Stimulated activated CD4-positive, alpha-beta T cell treated with anti-CD3 and anti-CD28 coated beads, TNF-alpha, amount 100 ng/mL, for 24 hours (primary cell): ENCODE results near the gene TFDP1.
"Not testable (repeated sequence)": the region's sequence is repeated elsewhere in the genome, so short reads cannot be mapped to it uniquely, and the experiment has no call there.

ENCODE experiments used
- DNase-seq, 3 experiments: peaks; one replicate each; pipeline ENCODE4 v3.0.0-alpha.2; 2020; ENCODE audit warnings: low read depth in 3 of 3

Gene TFDP1

DNA sequence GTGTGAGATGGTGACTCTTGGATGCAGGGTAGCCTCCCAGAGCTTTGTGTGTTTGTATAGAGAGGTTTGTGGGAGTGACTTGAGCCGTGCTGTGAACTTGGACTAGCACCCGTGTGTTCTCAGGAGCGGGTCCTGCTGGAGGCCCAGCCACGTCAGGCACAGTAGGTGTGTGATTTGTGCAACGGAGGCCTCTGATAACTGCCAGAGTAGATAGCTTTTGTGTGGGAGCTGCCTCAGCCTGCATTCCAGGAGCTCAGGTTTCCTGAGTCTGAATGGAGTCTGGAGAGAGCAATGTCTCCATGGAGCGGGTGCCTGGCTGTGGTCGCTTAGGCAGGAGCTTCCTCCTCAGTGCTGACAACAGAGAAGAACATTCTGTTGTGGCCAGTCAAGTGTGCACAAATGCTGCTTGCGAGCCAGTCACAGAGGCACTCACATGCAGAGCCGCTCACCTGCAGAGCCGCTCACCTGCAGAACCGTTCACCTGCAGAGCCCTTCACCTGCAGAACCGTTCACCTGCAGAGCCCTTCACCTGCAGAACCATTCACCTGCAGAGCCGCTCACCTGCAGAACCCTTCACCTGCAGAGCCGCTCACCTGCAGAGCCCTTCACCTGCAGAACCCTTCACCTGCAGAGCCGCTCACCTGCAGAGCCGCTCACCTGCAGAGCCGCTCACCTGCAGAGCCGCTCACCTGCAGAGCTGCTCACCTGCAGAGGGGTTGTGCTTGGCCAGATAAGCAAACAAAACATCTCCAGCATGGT is 32.6 kb downstream of the TFDP1 start:
- DNase-seq = no peak

DNA sequence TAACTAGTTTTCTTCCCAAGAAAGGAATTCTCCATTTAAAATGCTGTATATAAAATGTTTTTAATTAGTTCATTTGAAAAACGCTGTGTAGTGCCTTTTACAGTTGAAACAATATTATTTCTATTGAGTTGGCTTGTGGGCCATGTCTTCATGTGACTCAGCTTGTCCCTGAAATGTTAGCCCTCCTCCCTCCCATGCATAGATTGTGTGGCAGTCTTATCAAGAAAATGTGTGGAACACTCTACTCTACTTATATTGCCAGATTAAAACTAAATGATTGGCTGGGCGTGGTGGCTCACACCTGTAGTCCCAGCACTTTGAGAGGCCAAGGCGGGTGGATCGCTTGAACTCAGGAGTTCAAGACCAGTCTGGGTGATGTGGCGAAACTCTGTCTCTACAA is 33.4 kb downstream of the TFDP1 start:
- DNase-seq = no peak

DNA sequence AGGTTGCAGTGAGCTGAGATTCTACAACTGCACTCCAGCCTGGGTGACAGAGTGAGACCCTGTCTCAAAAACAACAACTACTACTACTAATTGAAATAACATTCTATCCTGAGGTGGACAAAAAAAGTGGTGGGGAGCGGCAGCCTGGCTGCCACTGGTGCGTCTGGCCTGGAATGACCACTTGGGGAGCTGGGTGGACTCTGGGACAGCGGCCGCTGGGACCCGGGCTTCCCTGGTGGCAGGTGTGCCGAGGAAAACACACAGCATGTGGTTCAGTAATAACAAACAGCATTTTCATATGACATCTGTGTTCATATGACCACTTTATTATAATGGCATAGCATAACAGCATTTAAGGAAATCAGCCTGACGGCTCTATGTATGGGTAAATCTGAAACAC is 33.9 kb downstream of the TFDP1 start:
- DNase-seq = no peak

DNA sequence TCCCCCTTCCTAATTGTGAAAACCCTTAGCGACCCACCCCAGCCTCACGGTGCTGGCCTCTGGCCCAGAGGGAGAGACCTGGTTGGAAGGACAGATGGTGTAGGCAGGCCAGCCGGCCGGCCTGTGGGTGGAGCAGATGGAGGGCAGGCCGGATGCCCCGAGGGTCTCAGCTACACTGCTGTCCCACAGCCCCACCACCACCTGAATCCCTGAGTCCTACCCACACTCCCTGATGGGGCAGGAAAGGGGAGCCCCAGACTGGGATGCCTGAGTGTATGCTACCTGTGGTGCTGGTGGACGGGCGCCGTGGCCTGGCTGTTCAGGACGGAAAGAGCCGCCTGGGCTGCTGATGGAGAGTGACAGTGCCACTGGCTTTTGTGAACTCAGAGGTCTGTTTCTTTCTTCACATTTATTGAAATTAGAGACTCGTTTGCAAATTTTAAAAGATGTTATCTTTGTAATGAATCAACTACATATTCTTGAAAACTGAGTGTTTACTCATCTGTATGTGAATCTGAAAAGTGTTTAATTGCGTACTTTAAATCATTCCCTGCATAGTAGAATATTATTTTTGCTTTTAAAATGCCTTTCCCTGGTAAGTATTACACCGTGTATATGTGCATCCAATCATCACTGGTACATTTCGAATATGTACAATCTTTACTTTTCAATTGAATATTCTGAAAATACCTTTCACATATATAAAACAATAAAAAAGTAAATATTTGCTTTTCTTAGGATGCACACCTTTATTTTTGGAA is 35.7 kb downstream of the TFDP1 start:
- no peak for DNase-seq

DNA sequence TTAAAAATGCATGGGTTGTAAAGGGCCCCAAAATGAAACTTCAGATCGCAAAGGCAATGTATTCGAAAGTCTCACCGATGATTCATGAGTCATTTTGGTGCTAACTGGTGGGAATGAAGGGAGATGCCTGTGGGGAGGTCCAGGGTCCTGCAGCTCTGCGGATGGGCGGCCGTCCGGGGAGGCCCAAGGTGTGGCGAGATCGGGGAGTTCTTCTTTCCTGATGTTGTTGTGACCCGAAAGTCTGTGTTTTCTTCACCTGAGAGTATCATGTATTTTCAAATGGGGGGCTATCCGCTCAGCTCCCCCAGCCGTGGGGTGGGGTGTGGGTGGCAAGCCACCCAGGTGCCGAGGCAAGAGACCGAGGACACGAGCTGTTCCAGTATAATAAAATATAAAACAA is 36.5 kb downstream of the TFDP1 start:
- no peak for DNase-seq

DNA sequence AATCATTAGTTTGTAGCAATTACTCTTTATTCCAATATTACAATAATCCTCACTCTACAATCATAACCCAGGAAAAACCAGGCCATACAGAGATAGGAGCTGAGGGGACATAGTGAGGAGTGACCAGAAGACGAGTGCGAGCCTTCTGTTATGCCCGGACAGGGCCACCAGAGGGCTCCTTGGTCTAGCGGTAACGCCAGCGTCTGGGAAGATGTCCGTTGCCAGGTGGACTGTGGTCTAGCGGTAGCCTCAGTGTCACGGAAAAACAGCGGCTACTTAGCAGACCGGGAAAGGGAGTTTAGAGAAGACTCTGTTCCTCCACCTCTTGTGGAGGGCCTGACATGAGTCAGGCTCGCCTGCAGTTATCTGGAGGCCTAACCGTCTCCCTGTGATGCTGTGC is 36.9 kb downstream of the TFDP1 start:
- DNase-seq = not testable (repeated sequence)

DNA sequence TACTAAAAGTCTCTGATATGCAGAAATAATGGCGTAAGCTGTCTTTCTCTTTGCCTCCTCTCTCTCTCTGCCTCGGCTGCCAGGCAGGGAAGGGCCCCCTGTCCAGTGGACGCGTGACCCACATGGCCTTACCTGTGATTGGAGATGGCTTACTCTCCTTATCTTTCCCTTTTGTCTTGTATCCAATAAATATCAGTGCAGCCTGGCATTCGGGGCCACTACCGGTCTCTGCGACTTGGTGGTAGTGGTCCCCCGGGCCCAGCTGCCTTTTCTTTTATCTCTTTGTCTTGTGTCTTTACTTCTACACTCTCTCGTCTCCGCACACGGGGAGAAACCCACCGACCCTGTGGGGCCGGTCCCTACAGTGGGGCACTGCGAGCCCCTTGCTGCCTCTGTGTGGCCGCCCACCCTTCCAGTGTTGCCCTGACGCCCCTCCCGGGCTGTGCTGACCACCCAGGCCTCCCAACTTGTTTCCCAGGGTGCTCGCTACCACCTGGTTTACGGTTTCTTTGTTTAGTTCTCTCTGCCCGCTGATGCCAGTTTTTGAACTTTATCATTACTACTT is 37.5 kb downstream of the TFDP1 start:
- DNase-seq = not testable (repeated sequence)

DNA sequence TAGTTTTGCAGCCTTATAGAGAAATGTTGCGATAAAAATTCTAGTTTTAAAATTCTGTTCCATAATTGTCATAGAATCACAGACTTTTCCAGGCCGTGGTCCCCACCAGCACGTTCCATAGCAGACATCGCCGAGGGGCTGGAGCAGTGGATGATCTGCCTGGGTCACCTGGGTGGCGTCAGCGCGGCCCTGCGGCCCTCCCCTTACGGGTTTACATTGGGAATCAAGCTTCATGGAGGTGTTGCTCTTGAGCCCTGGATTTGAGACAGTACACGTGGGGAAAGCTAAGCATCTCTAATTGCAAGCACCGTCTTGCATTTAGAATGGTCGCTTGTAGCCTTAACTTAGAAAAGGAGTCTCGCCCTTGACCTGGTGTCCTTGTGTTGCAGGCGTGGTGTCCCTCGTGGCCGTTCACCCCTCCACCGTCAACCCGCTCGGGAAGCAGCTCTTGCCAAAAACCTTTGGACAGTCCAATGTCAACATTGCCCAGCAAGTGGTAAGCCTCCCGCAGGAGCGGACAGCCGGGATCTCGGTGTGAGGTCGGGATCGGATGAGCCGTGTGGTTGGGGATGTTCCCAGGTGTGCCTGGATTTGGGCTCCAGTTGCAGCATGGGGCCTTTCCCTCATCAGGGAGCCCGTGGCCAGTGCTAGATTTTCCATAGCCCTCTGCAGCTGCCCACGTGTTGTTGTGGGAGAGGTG is 38.4 kb downstream of the TFDP1 start:
- DNase-seq = no peak

DNA sequence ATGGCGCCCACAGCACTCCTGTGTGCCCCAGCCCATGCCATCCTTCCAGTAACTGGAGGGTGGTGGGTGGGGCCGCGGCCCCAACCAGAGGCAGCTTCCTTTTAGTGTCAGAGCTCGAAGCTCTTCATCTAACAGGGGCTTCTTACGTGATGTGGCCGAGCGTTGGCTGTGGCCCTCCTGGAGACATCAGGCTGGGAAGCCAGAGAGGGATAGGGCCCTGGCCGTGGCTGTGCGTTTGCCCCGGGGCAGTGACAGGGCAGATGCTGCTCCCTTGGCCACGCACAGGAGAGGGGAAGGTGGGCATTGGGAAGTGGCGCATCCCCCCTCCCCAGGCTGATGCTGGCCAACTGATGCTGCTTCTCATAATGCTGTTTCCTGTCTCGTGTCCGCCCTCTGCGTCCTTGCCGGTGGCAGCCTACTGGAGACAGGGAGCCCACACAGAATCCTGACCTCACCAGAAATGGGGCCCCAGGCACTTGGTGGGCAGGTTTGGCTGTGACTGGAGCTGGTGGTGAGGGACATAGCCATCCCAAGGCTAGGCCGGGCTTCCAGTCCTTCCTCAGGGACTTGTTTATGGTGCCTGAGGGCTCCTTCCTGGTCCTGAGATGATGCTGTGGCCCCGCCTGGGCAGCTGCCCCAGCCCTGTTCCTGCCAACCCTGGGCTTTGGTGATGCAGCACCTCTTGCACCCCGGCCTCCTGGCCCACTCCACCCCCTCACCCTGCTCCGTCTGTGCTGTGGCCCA is 39.1 kb downstream of the TFDP1 start:
- no peak for DNase-seq

DNA sequence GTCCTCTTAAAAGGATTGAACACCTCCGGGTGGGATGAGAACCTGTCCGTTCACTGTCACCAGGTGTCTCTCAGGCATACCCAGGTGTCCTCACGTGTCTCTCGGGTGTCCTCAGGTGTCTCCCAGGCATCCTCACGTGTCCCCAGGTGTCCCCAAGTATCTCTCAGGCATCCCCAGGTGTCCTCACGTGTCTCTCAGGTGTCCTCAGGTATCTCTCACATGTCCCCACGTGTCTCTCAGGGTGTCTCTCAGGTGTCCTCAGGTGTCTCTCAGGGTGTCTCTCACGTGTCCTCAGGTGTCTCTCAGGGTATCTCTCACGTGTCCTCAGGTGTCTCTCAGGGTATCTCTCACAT is 39.7 kb downstream of the TFDP1 start:
- DNase-seq = no peak

DNA sequence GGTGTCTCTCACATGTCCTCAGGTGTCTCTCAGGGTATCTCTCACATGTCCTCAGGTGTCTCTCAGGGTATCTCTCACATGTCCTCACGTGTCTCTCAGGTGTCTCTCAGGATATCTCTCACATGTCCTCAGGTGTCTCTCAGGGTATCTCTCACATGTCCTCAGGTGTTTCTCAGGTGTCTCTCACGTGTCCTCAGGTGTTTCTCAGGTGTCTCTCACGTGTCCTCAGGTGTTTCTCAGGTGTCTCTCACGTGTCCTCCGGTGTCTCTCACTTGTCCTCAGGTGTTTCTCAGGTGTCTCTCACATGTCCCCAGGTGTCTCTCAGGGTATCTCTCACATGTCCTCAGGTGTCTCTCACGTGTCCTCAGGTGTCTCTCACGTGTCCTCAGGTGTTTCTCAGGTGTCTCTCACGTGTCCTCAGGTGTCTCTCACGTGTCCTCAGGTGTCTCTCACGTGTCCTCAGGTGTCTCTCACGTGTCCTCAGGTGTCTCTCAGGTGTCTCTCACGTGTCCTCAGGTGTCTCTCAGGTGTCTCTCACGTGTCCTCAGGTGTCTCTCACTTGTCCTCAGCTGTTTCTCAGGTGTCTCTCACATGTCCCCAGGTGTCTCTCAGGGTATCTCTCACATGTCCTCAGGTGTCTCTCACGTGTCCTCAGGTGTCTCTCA is 40.2 kb downstream of the TFDP1 start:
- not testable (repeated sequence) for DNase-seq

DNA sequence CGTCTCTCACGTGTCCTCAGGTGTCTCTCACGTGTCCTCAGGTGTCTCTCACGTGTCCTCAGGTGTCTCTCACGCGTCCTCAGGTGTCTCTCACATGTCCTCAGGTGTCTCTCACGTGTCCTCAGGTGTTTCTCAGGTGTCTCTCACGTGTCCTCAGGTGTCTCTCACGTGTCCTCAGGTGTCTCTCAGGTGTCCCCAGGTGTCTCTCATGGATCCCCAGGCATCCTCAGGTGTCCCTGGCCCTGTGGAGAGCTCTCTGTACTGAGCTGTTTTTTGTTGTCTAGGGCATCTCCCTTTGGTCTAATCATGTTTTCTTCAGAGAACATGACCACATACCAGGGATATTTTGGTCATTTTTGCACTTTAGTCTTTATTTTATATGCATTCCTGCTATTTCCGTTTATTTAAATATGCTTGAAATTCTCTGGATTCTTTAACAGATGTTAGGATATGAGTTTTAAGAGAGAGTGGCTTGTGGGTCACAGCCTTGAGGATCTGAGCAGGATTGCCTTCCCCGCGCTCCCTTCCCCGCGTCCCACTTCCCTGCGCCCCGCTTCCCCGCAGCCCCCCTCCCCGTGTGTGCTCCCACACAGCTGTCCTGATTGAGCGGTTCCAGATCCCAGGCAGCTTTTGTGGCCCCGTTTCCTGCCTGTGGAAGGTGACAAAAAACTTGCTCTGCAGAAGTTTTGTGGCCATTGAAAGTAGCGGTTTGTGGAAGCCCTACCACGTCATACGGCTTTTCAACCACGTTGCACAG is 41.6 kb downstream of the TFDP1 start:
- no peak for DNase-seq

DNA sequence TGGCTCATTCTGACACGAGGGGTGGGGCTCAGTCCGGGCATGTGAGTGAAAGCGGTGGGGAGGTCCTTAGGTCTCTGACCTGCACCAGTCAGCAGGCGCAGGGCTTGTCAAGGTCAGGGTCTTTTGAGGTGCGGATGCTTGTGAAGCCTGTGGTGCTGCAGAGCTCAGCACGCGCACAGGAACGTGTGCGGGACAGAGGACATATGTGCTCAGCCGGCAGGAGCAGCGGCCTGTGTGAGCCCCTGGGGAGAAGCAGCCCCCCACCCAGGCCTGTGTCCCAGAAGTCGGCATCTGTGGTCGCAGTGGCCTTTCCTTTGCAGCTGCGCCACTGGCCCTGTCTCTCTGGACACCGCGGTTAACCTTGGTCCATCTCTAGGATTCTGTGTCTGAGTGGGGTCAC is 42.6 kb downstream of the TFDP1 start:
- DNase-seq = no peak

DNA sequence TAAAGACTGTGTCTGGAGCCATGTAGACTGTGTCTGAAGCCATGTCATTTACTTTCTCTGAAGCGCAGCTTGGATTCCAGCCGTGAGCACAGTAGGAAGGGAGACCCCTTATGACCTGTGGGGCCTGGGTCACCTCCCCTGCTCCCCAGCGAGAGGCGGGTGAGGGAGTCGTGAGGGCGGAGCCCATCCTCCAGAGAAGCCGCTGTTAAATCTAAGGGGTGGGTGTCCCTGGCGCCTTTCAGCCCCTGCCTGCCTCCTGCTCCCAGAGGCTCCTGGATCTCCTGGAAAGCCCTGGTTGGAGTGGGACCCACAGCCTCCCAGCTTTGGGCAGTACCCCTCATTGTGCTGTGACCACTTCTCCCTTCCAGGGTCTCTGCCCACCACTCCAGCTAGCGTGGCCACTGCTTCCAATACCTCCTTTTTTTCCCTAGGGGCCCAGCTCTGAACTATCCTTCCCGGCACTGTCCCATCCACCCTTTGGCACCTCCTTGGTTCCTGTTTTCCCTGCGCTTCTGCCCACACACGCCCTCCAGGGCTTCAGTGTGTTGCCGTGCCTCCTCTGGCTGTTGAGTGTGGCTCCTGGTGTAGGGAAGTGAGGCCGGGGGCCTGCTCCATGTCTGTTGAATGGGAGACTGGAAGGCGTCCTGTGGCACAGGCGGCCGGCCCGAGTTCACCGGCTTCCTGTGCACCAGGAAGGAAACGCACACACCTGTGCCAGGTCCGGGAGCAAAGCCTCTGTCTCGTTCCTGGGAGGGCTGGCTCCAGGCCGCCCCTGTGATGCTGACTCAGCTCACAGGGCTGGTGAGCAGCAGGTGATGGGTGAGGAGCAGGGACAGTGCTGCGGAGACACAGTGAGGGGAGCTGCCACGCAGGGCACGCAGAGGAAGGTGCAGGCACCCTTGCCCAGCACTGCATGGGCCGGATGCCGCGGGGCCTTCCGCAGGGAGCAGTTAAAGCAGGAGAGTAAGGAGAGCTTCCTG is 44.0 kb downstream of the TFDP1 start:
- no peak for DNase-seq

DNA sequence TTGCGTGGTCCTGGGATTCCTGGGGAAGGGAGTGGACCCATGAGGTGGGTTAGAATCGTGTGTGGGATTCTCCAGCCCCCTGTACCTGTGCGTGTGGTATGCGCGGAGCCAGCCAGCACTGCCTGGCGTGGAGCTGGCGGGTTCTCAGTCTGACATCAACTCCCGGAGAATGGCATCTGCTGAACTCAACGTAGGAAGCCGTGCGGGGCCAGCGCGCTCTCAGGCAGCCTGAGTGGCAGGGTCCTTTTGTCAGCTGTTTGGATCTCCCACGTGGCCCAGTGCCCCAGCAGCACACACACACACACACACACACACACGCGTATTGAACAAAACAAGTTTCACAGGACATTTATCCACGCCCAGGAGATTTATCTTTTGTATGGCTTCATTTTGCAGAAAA is 45.3 kb downstream of the TFDP1 start:
- no peak for DNase-seq

DNA sequence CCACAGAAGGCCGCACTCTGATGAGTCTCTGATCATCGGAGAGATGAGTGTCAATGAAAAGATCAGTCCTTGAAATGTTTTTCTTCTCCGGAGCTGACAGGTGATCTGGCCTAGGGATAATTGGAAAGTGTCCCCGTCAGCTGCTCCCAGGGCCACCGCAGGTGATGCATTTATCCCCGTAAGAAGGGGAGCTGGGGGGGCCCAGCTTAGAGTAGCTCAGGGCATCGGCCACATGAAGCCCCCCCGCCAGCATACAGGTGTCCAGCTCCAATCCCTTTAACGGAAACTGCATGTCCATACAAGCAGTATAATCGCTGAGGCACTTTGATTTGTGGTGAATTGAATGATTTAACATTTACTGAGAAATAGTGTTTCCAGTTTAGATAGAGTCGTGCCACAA is 45.7 kb downstream of the TFDP1 start:
- no peak for DNase-seq

DNA sequence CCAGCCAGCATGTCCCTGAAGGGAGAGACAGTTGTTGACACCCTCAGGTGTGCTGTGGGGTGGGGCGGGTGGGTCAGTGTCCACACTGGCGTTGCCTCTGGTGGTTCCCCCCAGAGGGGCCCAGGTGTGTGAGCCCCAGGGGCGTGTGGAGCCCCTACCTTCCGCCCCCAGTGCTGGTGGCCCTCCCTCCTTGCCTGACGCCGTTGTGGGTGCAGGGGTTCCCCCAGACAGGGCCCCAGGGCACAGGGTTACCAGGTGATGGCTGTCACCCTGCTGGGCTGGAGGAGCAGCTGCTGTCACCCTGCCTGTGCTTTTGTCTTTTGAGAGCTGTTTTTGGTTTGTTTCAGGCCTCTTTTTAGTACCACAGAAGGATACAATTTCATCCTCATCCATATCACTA is 46.3 kb downstream of the TFDP1 start:
- DNase-seq = no peak

DNA sequence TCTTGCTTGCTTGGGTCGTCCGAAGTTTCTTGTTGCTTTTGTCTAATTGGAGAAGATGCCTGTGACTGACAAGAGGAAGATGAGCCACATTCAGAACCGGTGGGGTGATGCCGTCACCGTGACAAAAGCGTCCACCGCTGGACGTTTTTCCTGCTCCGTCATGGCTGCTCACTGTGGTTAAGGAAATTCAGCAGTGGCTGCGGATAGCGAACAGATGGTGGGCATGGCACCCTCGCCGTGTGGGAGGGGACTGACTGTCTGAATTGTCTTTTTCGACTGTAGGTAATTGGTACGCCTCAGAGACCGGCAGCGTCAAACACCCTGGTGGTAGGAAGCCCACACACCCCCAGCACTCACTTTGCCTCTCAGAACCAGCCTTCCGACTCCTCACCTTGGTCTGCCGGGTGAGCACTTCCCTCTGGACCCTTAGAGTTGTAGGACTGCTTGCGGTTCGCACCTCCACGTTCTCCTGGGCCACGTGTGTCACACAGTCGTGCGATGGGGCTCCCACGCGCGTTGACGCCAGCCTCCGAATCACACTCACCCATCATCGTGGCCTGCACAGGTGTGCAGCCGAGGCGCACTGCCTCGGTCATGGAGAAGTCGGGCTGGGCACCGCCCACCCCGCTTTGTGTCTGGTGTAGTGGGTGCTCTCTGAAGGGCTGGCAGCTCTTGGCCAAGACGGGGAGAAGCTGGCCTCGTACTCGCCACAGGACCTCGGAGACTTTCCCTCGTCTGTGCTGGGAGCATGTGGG is 47.0 kb downstream of the TFDP1 start:
- DNase-seq = no peak
